Ramos (cell line): ENCODE data around the gene C5orf46.
"Not testable (repeated sequence)": the region's sequence is repeated elsewhere in the genome, so short reads cannot be mapped to it uniquely, and the experiment has no call there.

Source experiments
- in situ Hi-C: fragments of 300-500 bp; cut with MboI; formaldehyde crosslinking; loops from one replicate; pipeline ENCODE4 v1.14.3; 2022; ENCODE audit warnings: low sequenced_read_pairs; ENCODE audit not compliant: unreplicated experiment

The C5orf46 gene

GRCh38 chr5:147906326-147907095 is at the start of gene C5orf46:
Gene C5orf46 (minus strand): TSS chr5:147906538. CDS start chr5:147906501, 37 bp downstream.
- in situ Hi-C loops: no loop called here

GRCh38 chr5:147954971-147955370 is 48.6 kb upstream of the C5orf46 start:
- in situ Hi-C loops: no loop called here

- in situ Hi-C loops: no loop called here
Measured at GRCh38 chr5:147949711-147950573, 43.6 kb upstream of the C5orf46 start.

GRCh38 chr5:147946658-147947274 is 40.4 kb upstream of the C5orf46 start:
- in situ Hi-C loops: not testable (repeated sequence)

GRCh38 chr5:147939431-147940114 is 33.2 kb upstream of the C5orf46 start:
- in situ Hi-C loops: no loop called here

- in situ Hi-C loops: no loop called here
Measured at GRCh38 chr5:147935032-147935431, 28.7 kb upstream of the C5orf46 start.

- in situ Hi-C loops: no loop called here
Measured at GRCh38 chr5:147930769-147931168, 24.4 kb upstream of the C5orf46 start.

GRCh38 chr5:147927901-147928300 is 21.6 kb upstream of the C5orf46 start:
- in situ Hi-C loops: no loop called here

- in situ Hi-C loops: no loop called here
Measured at GRCh38 chr5:147925020-147925419, 18.7 kb upstream of the C5orf46 start.

- in situ Hi-C loops: no loop called here
Measured at GRCh38 chr5:147921136-147921535, 14.8 kb upstream of the C5orf46 start.

- in situ Hi-C loops: no loop called here
Measured at GRCh38 chr5:147920420-147921030, 14.2 kb upstream of the C5orf46 start.

GRCh38 chr5:147918899-147919298 is 12.6 kb upstream of the C5orf46 start:
- in situ Hi-C loops: no loop called here

- in situ Hi-C loops: no loop called here
Measured at GRCh38 chr5:147918101-147918685, 11.9 kb upstream of the C5orf46 start.

GRCh38 chr5:147913786-147914185 is 7.4 kb upstream of the C5orf46 start:
- in situ Hi-C loops: no loop called here

- in situ Hi-C loops: no loop called here
Measured at GRCh38 chr5:147912011-147912410, 5.7 kb upstream of the C5orf46 start.

- in situ Hi-C loops: no loop called here
Measured at GRCh38 chr5:147911427-147911826, 5.1 kb upstream of the C5orf46 start.

GRCh38 chr5:147904110-147904509 is 2.2 kb downstream of the C5orf46 start:
- in situ Hi-C loops: no loop called here

- in situ Hi-C loops: no loop called here
Measured at GRCh38 chr5:147902609-147903115, 3.7 kb downstream of the C5orf46 start.

- in situ Hi-C loops: no loop called here
Measured at GRCh38 chr5:147901599-147902039, 4.7 kb downstream of the C5orf46 start.
